Gastrocnemius medialis (tissue), 4 donors: ENCODE measurements around the gene KLK2. TPM values are rescaled to one million over a fixed set of nuclear protein-coding genes. Genes with fewer than 3 reads are reported as not detected.

Experiments
- ATAC-seq, 2 donors: fragments of 150-250 bp; one replicate each; pipeline ENCODE4 v1.9.1; 2016
- DNase-seq, 2 donors: peaks; one replicate each; pipeline ENCODE4 v3.0.0-alpha.2; 2019
- H3K27ac ChIP-seq, 4 donors: fragments of 200-600 bp; sonication (generic); 1 replicate in 1 of 4; 2 replicates in 3 of 4; pipeline ENCODE4 v1.5.1; 2016 to 2018; ENCODE audit warnings: mild to moderate bottlenecking in 2 of 4, moderate library complexity in 1 of 4
- H3K27me3 ChIP-seq, 3 donors: fragments of 200-600 bp; sonication (generic) in 2 of 3; 1 replicate in 1 of 3; 2 replicates in 2 of 3; pipeline versions ENCODE4 v1.5.1 to v1.6.0; 2016 to 2019; ENCODE audit warnings: mild to moderate bottlenecking in 1 of 3, moderate library complexity in 1 of 3
- H3K36me3 ChIP-seq, 2 donors: fragments of 200-600 bp; sonication (generic) in 1 of 2; one replicate each; pipeline ENCODE4 v1.5.1; 2017 to 2018
- H3K4me1 ChIP-seq, 2 donors: fragments of 200-600 bp; sonication (generic) in 1 of 2; one replicate each; pipeline ENCODE4 v1.5.1; 2016 to 2017; ENCODE audit warnings: mild to moderate bottlenecking in 2 of 2
- H3K4me3 ChIP-seq, 4 donors: fragments of 200-600 bp; sonication (generic) in 3 of 4; 1 replicate in 1 of 4; 2 replicates in 3 of 4; pipeline ENCODE4 v1.5.1; 2016 to 2019; ENCODE audit warnings: mild to moderate bottlenecking in 2 of 4
- H3K9me3 ChIP-seq, 3 donors: fragments of 200-600 bp; sonication (generic) in 2 of 3; 1 replicate in 1 of 3; 2 replicates in 2 of 3; pipeline ENCODE4 v1.5.1; 2016 to 2019
- CTCF ChIP-seq, 5 experiments: fragments of 450-650 bp in 3 of 5; fragments of 200-600 bp in 2 of 5; sonication (generic) in 2 of 5; IDR thresholded peaks in 4 of 5; conservative IDR thresholded peaks in 1 of 5; 1 replicate in 4 of 5; 2 replicates in 1 of 5; pipeline ENCODE4 v1.5.1; 2016 to 2019; ENCODE audit warnings: antibody characterized with exemption in 5 of 5, mild to moderate bottlenecking in 3 of 5, moderate library complexity in 3 of 5
- POLR2A ChIP-seq, 2 donors: fragments of 450-650 bp; IDR thresholded peaks; one replicate each; pipeline ENCODE4 v1.6.1; 2017; ENCODE audit warnings: antibody characterized with exemption in 2 of 2, mild to moderate bottlenecking in 2 of 2, moderate library complexity in 2 of 2
- in situ Hi-C, 4 donors: fragments of 200-750 bp; cut with MboI; loops; one replicate each; pipeline versions ENCODE4 v1.15.0 to v1.8.0; 2017; ENCODE audit warnings: low sequenced_read_pairs in 4 of 4
- intact Hi-C: fragments of 100-400 bp; cut with DNase I; formaldehyde crosslinking; loops from one replicate; pipeline ENCODE4 v1.15.1; 2023; ENCODE audit warnings: low total_unique reads
- total RNA-seq, 4 donors: library from RNA; depleted of rRNA; stranded (reverse); fragments of >200 nt; gene quantifications; one replicate each; pipeline versions ENCODE4 v1.1.0 to v1.2.3, GENCODE V29; 2016

The KLK2 gene
- total RNA-seq, 4 donors from 2014 or later: not detected

- TF ChIP-seq CTCF (IDR thresholded peaks at IDR 0.05 in 4 of 5, conservative IDR thresholded peaks at IDR 0.05 in 1 of 5): no peak
- TF ChIP-seq POLR2A (IDR thresholded peaks at IDR 0.05): no peak
- no peak overlapping the region for H3K27ac ChIP-seq
- in situ Hi-C loops: no loop called here
- no peak for ATAC-seq
- peaks cover 0 to 3% of the 10 kb centered on the region in 2 donors for H3K4me1 ChIP-seq
- no peaks in the 10 kb centered on the region for H3K36me3 ChIP-seq
- peaks cover 20 to 51% (median 21%) of the 10 kb centered on the region in 3 donors for H3K27me3 ChIP-seq
- DNase-seq: no peak
- intact Hi-C loops: no loop called here
- H3K4me3 ChIP-seq: no peak overlapping the region
- no peaks in the 10 kb centered on the region for H3K9me3 ChIP-seq
Observed at GRCh38 chr19:50838239-50838638, 35.0 kb upstream of the KLK2 start.

- no peak overlapping the region for H3K27ac ChIP-seq
- DNase-seq: no peak
- intact Hi-C loops: no loop called here
- ATAC-seq: no peak
- no peaks in the 10 kb centered on the region for H3K36me3 ChIP-seq
- H3K4me1 ChIP-seq: peaks cover 0 to 3% of the 10 kb centered on the region in 2 donors
- H3K4me3 ChIP-seq: no peak overlapping the region
- in situ Hi-C loops: no loop called here
- no peaks in the 10 kb centered on the region for H3K9me3 ChIP-seq
- TF ChIP-seq POLR2A (IDR thresholded peaks at IDR 0.05): no peak
- peaks cover 17 to 36% (median 17%) of the 10 kb centered on the region in 3 donors for H3K27me3 ChIP-seq
Observed at GRCh38 chr19:50839712-50840655, 33.3 kb upstream of the KLK2 start.

GRCh38 chr19:50842130-50842529 is 31.1 kb upstream of the KLK2 start:
- ATAC-seq (no peak), DNase-seq (no peak)
- in situ Hi-C loops (no loop called here), intact Hi-C loops (no loop called here)
- Histone ChIP-seq H3K4me3 (no peak overlapping the region), H3K27me3 (peaks cover 0 to 16% (median 2%) of the 10 kb centered on the region in 3 donors), H3K36me3 (no peaks in the 10 kb centered on the region), H3K27ac (no peak overlapping the region), H3K9me3 (no peaks in the 10 kb centered on the region), H3K4me1 (no peaks in the 10 kb centered on the region)
- no peak for TF ChIP-seq POLR2A (IDR thresholded peaks at IDR 0.05)
- no peak for TF ChIP-seq CTCF (IDR thresholded peaks at IDR 0.05 in 4 of 5, conservative IDR thresholded peaks at IDR 0.05 in 1 of 5)

GRCh38 chr19:50843205-50843604 is 30.0 kb upstream of the KLK2 start:
- Histone ChIP-seq H3K27me3 (peaks cover 0 to 6% (median 0%) of the 10 kb centered on the region in 3 donors), H3K4me3 (no peak overlapping the region), H3K4me1 (no peaks in the 10 kb centered on the region), H3K36me3 (no peaks in the 10 kb centered on the region), H3K27ac (no peak overlapping the region), H3K9me3 (no peaks in the 10 kb centered on the region)
- in situ Hi-C loops (no loop called here), intact Hi-C loops (no loop called here)
- TF ChIP-seq CTCF (IDR thresholded peaks at IDR 0.05 in 4 of 5, conservative IDR thresholded peaks at IDR 0.05 in 1 of 5): no peak
- no peak for TF ChIP-seq POLR2A (IDR thresholded peaks at IDR 0.05)
- no peak for ATAC-seq
- no peak for DNase-seq

- no peaks in the 10 kb centered on the region for H3K4me1 ChIP-seq
- H3K27me3 ChIP-seq: peaks cover 0 to 4% (median 0%) of the 10 kb centered on the region in 3 donors
- intact Hi-C loops: no loop called here
- H3K36me3 ChIP-seq: no peaks in the 10 kb centered on the region
- TF ChIP-seq CTCF (IDR thresholded peaks at IDR 0.05 in 4 of 5, conservative IDR thresholded peaks at IDR 0.05 in 1 of 5): no peak
- no peak for TF ChIP-seq POLR2A (IDR thresholded peaks at IDR 0.05)
- no peaks in the 10 kb centered on the region for H3K9me3 ChIP-seq
- no peak overlapping the region for H3K4me3 ChIP-seq
- no peak overlapping the region for H3K27ac ChIP-seq
- ATAC-seq (no peak), DNase-seq (no peak)
- in situ Hi-C loops: no loop called here
Observed at GRCh38 chr19:50843701-50844221, 29.5 kb upstream of the KLK2 start.
